HG02763 (cell line): ENCODE results near the gene TREH.
"Not testable (repeated sequence)": the region's sequence is repeated elsewhere in the genome, so short reads cannot be mapped to it uniquely, and the experiment has no call there.

Experiments
- ATAC-seq: cut with Tn5 transposase; IDR thresholded peaks from one replicate; pipeline ENCODE4 v1.9.1; 2021; ENCODE audit warnings: mild to moderate bottlenecking, moderate library complexity; ENCODE audit not compliant: unreplicated experiment

TREH gene

DNA sequence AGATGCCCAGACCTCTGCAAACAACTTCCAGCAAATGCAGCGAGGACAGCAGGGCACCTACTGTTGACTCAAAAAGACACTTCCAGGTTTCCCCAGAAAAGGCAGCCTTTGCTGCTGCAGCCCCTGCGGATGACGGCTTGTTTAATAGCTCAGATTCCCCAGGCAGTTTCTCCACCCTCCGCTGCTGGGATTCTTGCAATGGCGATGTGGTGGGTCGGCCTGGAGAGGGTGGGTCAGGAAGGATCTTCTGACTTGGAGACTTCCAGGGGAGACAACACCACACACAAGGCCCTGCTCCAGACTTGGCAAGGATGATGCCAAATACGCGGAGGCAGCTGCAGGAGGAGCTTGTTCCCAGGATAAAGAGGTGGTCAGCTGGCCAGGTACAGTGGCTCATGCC is 17.9 kb upstream of the TREH start:
- ATAC-seq: no peak

DNA sequence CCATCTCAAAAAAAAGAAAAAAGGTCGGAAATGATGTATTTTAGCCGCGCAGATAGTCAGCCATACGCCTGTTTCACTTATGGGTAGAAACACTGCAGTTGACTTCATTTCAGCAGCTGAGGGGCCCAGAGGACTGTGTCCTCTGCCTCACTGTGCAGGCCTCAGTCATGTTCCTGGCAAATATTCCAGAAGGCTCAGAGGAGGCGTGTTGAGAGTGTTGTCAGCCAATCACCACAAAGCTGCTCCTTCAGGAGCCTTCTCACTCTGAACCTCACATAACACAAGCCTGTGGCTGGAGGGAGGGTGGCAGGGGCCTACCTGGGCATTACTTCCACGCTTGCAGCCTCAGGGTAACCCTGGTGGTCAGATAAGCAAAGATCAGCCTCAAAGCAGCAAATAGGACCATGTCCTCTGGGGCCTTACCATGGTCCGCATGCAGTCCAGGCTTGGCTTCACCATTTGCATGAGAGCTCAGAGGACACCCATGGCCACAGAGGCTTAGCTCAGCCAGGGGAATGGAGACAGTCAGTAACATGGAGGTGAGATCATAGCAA is 17.3 kb upstream of the TREH start:
- no peak for ATAC-seq

DNA sequence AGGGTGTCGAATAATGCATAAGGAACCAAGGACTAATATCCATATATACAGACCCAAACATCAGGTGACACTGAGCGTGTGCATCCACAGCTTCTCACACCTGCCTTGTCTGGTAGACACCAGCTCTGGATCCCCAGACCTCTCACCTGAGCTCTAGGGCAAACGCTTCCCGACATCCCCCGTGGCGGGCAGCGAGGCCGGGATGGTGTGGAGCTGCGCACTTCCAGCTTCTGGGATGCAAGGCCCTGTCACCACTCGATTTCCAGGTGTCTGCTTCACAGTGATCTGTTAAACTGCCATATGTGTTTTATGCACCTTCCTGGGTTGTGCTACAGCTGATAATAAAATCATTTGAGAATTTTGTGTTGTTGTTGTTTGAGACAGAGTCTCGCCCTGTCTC is 15.3 kb upstream of the TREH start:
- no peak for ATAC-seq

DNA sequence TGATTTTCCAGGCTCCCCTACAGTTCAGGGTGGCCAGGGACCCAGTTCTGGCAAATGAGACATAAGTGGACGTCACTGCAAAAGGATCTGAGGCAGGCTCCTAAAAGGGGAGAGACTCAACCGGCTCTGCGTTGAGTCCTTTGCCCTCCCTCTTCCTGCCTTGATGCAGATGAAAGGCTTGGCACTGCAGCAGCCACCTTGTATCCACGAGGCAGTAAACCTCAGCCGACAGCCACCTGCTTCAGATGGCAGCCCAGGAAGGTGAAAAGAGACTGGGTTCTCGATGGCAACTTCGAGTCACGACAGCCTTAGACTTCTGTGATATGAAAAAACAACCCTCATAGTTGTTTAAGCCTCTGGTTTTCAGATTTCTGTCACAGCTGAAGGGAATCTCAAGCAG is 14.7 kb upstream of the TREH start:
- ATAC-seq: no peak

DNA sequence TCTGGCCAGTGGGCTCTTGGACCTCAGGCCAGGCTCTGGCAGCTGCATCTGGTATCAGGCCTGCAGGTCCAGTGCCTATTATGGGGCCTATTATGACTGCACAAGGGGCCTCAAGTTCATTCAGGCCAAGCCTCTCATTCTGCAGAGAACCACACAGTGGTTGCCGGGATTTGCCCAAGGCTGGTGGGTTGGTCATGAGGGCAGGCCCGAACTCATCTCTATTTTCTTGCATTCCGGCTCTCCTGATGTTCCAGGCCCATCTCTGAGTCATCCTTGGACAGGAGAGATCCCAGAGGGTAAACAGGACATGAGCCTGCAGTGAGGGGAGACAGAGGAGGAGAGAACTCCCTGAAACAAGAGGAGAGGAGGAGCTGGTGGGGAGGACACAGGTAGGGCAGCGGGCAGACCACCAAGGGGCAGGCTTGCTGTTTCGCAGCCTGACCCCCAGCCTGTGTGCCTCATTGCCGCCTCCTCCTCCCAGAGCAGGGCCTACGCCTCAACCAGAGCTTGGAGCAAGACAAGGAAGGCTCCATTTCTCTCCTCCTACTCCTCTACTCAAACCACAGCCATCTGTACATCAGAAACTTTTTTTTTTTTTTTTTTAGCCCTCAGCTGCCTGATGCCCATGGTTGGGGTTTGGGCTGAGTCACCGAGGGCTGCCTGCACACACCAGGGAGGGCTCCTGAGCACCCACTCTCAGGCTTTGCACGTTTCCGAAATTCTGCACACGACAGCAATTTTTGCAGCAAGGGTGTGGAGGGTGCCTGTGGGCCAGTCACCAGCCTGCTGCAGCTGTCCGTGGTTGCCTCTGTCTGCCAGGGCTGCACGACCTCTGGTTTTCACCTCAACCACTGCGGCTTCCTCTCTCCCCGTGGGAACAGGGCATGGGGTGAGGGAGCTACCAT is 12.7 kb upstream of the TREH start:
- ATAC-seq: no peak

DNA sequence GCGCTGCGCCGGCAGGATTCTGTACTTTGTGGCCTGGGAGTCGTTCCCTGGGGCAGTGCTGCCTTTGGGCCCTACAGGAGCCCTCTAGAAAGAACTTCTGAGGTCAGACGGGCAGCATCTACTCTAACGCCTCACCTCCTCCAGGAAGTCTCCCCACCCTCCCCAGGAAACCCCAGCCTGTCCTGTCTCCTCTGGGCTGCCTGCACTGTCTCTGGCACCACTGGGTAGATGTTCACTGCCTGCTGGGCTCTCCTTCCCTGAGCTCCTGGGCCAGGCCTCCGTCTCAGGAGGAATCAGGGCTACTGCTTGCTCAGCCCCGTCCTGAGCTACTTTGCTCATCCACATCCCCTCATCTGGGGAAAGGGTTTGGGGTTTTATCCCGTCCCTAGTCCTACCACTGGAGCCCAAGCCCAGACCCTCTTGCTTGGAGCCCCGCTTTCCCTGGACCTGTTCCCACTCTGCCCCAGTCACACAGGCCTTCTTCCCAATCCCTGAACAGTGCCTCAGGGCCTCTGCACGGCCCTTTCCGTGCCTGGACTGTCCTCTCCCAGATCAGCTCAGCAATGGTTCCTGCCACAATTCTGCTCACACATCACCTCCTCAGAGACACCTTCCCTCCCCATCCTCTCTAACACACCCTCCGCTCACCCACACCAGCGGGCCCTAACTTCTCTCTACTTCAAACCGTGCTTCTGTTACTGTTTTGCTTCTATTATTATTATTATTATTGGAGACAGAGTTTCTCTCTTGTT is 11.3 kb upstream of the TREH start:
- no peak for ATAC-seq

DNA sequence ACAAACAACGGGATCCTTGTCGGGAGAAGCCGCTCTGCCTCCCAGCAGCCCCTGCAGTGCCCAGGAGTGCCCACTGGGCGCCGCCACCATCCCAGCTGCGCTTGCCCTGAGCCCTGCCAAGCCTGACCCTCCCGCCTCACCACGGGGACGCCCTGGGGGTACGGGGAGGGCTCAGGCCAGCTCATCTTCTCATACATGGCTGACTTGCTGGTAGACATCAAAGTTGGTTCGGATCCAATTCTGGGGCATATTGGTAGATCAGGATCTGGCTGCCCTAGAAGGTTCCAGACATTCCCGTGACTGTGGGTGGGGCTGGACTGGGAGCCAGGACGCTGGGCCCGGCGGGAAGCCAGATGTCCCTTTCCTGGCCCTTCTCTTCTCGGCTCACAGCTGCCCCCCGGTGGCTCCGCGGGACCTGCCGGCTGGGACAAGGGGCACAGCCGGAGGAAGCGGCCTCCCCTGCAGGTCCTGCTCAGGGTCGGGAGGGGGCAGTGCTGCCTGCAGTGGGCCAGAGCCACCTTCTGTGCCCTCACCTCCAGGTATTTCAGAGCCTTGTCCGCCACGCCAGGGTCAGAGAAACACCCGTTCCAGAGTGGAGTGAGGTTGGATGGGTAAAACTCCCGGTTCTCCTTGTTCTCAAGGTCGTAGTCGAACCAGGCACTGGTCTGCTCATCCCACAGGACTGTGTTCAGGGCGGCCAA is 10.6 kb upstream of the TREH start:
- peak; percentile 72 for ATAC-seq

DNA sequence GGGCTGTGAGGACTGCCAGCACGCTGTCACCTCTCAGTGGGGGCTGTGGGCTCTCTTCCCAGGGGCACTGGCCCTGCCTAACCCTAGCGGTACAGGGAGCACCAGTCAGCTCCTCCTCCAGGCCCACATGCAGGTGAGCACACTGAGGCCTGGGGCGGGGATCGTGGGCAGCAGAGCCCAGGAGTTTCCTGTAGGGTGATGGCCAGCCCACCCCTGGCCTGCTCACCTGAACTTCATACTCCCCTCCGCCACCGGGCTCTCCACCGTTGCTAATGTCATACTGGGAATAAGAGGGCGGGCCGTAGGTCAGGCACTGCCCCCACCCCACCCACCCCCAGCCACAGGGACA is 10.0 kb upstream of the TREH start:
- peak; percentile 5 for ATAC-seq

DNA sequence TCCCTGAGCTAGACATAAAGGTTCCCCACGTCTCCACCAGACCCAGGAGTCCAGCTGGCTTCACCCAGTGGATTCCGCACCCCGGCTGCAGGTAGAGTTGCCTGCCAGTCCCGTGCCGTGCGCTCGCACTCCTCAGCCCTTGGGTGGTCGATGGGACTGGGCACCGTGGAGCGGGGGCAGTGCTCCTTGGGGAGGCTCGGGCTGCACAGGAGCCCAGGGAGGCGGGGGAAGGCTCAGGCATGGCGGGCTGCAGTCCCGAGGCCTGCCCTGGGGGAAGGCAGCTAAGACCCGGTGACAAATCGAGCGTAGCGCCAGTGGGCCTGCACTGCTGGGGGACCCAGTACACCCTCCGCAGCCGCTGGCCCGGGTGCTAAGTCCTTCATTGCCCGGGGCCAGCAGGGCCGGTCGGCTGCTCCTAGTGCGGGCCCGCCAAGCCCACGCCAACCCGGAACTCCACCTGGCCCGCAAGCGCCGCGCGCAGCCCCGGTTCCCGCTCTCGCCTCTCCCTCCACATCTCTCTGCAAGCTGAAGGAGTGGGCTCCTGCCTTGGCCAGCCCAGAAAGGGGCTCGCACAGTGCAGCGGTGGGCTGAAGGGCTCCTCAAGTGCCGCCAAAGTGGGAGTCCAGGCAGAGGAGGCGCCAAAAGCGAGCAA is 9.5 kb upstream of the TREH start:
- ATAC-seq: no peak

DNA sequence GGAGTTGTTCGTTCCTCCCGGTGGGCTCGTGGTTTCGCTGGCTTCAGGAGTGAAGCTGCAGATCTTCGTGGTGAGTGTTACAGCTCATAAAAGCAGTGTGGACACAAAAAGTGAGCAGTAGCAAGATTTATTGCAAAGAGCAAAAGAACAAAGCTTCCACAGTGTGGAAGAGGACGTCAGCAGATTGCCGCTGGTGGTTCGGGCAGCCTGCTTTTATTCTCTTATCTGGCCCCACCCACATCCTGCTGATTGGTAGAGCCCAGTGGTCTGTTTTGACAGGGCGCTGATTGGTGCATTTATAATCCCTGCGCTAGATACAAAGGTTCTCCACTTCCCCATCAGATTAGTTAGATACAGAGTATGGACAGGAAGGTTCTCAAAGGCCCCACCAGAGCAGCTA is 8.9 kb upstream of the TREH start:
- ATAC-seq: not testable (repeated sequence)

DNA sequence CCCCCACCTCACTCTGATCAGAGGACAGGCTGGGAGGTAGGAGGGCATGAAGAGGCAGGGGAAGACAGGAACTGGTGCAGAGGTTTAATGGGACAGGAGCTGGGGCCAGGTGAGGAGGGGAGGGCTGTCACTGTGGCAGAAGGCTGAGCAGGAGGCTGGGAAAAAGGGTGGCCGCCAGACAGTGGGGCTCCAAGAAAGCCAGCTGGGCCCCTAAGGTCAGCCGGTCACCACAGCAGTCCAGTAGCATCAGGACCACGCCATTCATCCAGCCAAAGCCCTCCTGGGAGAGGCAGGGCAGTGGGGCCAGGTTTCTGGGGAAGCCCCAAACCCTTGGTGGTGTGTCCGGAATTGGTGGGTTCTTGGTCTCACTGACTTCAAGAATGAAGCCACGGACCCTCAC is 8.5 kb upstream of the TREH start:
- no peak for ATAC-seq

DNA sequence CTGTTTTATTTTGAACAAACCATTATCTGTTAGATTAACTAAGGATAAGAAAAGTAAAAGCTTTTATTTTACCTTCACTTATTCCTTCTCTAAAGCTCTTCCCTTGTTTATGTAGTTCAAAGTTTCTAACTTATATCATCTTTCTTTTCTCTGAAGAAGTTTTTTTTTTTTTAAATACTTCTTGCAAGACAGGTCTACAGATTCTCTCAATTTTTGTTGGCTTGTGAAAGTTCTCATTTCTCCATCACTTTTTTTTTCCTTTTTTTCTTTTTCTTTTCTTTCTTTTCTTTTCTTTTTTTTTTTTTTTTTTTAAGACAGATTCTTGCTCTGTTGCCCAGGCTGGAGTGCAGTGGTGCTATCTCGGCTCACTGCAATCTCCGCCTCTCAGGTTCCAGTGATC is 4.7 kb upstream of the TREH start:
- ATAC-seq: no peak

DNA sequence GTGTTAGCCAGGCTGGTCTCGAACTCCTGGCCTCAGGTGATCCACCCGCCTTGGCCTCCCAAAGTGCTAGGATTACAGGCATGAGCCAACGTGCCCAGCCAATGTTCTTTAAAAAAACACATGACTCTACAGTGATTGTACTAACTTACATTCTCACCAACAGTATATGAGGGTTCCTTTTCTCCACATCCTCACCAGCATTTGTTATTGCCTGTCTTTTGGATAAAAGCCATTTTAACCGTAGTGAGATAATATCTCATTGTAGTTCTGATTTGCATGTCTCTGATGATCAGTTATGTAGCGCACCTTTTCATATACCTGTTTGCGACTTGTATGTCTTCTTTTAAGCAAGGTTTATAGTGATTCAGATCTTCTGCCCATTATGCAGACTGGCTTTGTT is 3.5 kb upstream of the TREH start:
- not testable (repeated sequence) for ATAC-seq

DNA sequence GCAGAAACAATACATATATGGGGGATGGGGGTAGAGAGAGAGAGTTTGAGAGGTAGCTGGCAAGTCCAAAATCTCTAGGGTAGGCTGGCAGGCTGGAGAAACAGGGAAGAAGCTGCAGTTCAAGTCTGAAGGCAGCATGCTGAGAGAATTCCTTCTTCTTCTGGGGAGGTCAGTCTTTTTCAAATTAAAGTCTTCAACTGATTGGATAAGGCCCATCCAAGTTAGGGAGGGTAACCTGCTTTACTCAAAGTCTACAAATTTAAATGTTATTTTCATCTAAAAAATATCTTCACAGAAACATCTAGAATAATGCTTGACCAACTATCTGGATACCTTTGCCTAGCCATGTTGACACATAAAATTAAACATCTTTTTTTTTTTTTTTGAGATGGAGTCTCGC is 2.9 kb upstream of the TREH start:
- no peak for ATAC-seq

DNA sequence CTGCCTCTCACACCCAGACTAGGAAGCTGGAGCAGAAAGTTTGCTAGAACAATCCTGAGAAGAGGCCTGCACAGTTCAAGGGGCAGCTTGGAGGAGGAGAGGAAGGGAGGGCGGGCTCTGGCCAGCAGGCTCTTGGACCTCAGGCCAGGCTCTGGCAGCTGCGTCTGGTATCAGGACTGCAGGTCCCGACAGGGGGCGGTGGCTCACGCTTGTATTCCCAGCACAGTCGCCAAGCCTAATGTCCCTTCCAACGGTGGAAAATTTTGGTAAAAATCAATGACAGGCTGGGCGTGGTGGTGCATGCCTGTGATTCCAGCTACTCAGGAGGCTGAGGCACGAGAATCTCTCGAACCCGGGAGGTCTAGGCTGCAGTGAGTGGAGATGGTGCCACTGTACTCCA is 542 bp downstream of the TREH start:
- not testable (repeated sequence) for ATAC-seq

DNA sequence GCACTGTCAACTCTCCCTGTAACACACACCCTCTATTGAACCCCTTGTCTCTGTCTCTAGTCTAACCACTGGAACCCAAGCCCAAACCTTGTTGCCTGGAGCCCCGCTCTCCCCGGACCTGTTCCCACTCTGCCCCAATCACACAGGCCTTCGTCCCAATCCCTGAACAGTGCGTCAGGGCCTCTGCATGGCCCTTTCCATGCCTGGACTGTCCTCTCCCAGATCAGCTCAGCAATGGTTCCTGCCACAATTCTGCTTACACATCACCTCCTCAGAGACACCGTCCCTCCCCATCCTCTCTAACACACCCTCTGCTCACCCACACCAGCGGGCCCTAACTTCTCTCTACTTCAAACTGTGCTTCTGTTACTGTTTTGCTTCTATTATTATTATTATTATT is 1.5 kb downstream of the TREH start:
- ATAC-seq: no peak

DNA sequence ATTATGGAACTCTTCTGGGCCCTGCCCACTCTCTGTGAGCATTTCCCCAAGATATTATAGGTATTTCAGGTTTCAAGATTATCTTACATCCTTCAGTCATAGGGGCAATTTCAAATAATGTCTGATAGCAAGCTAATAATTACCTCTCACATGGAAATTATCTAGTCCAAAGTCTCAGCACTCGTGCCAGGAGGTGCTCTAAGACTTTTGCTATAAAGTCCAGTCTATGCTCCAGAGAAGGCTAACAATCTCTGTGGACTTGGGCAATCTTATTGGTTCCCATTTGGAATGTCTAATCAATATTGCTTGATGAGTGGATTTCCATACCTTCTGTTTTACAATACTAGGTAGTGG is 5.4 kb downstream of the TREH start:
- ATAC-seq: no peak

DNA sequence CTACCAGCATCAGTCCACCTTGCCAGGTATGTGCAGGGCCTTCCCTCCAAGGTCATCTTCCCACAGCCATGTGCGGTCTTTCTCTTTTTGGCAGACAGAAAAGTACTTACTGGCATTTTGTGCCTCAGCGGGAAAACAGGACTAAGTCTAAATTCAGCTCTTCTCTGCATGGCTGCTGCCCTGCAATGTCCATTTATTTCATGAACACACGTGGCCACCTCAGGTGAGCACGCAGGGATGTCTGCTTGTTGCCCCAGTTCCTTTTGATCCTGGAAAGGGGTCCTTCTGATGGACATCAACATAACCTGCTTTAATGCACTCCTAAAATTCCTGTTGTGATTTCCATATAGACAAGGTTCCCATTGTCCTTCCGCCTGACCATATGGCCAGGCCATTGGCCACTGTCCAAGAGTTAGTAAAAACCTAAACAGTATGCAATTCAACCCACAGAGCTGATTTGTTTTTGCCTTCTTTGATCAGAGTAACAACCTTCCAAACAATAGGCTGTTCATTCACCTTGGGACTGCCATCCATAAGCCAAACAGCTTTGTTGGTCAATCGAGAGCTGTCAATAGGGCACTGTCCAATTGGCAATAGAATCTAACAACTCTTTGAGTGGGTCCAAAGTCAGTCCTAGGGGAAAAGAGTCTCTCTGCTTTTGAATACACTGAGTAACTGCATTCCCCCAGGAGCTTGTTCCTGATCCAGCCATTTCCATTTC is 5.9 kb downstream of the TREH start:
- no peak for ATAC-seq

DNA sequence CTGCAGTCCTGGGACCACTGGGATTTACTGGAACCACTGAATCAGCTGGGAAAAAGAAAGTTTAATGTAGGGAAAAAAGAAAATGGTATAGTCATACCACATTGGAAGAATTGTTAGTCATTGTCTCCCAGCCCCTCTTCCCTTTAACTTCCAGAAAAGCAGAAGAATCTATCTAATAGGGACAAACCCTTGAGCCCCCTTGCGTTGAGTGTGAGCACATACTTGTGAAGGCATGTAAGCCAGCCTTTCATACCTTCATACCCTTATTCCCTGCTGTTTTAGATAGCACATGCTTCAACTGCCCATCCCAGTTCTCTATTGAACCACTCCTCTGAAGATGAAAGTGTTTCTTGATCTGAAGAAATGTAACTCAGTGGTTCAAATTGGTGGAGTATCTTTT is 6.6 kb downstream of the TREH start:
- ATAC-seq: no peak

DNA sequence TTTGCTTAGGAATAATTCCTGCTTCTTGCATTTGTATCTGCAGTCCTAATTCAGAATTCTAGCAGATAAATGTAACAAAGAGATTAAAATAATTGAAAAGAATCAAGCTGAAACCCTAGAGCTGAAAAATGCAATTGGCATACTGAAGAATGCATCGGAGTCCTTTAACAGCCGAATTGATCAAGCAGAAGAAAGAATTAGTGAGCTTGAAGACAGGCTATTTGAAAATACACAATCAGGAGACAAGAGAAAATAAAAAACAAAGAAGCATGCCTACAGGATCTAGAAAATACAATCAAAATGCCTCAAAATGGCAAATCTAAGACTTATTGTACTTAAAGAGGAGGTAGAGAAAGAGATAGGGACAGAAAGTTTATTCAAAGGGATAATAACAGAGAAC is 8.2 kb downstream of the TREH start:
- ATAC-seq: no peak
